ENCODE data around the gene PLB1. TPM values are rescaled to one million over a fixed set of nuclear protein-coding genes. Genes with fewer than 3 reads are reported as not detected.

The PLB1 gene
- total RNA-seq, 1 donor, result 7.8 TPM

- DNase-seq (ENCODE audit: low read depth in 2 of 3, low spot score in 2 of 3), result no peak
These were observed 182.5 kb downstream of the PLB1 start for GRCh38 chr2:28678175-28678855.

- no peak for DNase-seq (ENCODE audit: low read depth in 2 of 3, low spot score in 2 of 3)
These were observed 183.1 kb downstream of the PLB1 start for GRCh38 chr2:28678944-28679343.

- no peak for DNase-seq (ENCODE audit: low read depth in 2 of 3, low spot score in 2 of 3)
These were observed 184.8 kb downstream of the PLB1 start for GRCh38 chr2:28680657-28681056.

- peak; percentile 40 to 73 (median 72) for DNase-seq (ENCODE audit: low read depth in 2 of 3, low spot score in 2 of 3)
These were observed 185.3 kb downstream of the PLB1 start for GRCh38 chr2:28681158-28681571.

GRCh38 chr2:28681606-28682005 lies 185.7 kb downstream of the PLB1 start:
- no peak for DNase-seq (ENCODE audit: low read depth in 2 of 3, low spot score in 2 of 3)

- DNase-seq (ENCODE audit: low read depth in 2 of 3, low spot score in 2 of 3), result no peak
These were observed 187.3 kb downstream of the PLB1 start for GRCh38 chr2:28683100-28683706.

GRCh38 chr2:28684142-28684858 lies 188.4 kb downstream of the PLB1 start:
- DNase-seq (ENCODE audit: low read depth in 2 of 3, low spot score in 2 of 3), result no peak

- DNase-seq (ENCODE audit: low read depth in 2 of 3, low spot score in 2 of 3), result no peak
These were observed 191.3 kb downstream of the PLB1 start for GRCh38 chr2:28687171-28687570.

GRCh38 chr2:28687640-28688385 lies 192.0 kb downstream of the PLB1 start:
- DNase-seq (ENCODE audit: low read depth in 2 of 3, low spot score in 2 of 3), result no peak

- DNase-seq (ENCODE audit: low read depth in 2 of 3, low spot score in 2 of 3), result no peak
These were observed 193.0 kb downstream of the PLB1 start for GRCh38 chr2:28688818-28689217.

- no peak for DNase-seq (ENCODE audit: low read depth in 2 of 3, low spot score in 2 of 3)
These were observed 193.9 kb downstream of the PLB1 start for GRCh38 chr2:28689771-28690170.

GRCh38 chr2:28692411-28692810 lies 196.6 kb downstream of the PLB1 start:
- no peak for DNase-seq (ENCODE audit: low read depth in 2 of 3, low spot score in 2 of 3)

GRCh38 chr2:28693223-28693622 lies 197.4 kb downstream of the PLB1 start:
- no peak for DNase-seq (ENCODE audit: low read depth in 2 of 3, low spot score in 2 of 3)

Small RNA genes lying within 50 kb of the gene (small RNA-seq; reads per million reads assigned to genes)
- gene RNA5SP89, result not detected
- not detected for gene SNRPGP7

Other genes starting within 250 kb of the PLB1 start
- gene FOSL2, start 103.2 kb upstream of the PLB1 start, total RNA-seq, result 32.3 TPM

Data from hematopoietic multipotent progenitor cell (in vitro differentiated cells).